CD4-positive, alpha-beta T cell treated with Interleukin-1 beta for 1 hour (primary cell): Measurements from ENCODE around the gene NCMAP.
A peak's percentile ranks its signal among the peaks of the same experiment; 100 is the strongest.
"Not testable (repeated sequence)": the region's sequence is repeated elsewhere in the genome, so short reads cannot be mapped to it uniquely, and the experiment has no call there.

ENCODE experiments used
- DNase-seq, 2 donors: peaks; one replicate each; pipeline ENCODE4 v3.0.0-alpha.2; 2020 to 2022

Gene NCMAP

DNA sequence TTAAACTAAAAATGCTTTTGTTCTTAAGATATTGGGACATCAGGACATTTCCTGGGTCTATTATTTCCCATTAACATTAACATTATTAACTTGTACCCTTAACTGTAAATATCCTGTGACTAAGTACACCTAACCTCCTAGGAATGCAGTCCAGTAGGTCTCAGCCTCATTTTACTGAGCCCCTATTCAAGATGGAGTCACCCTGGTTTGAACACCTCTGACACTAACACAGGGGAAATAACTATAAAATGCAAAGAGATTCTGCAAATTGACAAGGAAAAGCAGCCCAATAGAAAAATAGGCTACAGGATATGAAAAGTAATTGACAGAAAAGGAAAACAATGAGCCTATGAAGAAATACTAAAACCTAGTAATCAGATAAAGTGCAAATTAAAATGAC lies 11.6 kb upstream of the NCMAP start:
- DNase-seq = no peak

DNA sequence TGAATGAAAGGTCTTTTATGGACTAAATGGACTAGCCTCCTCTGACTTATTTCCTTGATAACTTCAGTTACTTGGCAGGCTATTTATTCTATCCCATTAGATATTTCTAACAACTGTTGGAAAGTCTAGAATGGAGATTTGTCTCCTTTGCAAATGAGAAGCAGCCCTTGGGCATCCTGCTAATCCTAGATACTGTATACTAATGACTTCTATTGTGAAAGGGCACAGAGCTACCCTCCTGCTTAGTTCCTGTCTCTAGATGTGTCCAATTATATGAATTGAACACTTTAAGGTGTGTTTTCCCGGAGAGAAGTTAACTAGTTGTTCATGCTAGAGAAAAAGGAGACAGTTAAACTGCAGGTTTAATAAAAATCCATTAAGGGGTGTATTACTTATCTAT lies 10.2 kb upstream of the NCMAP start:
- no peak for DNase-seq

DNA sequence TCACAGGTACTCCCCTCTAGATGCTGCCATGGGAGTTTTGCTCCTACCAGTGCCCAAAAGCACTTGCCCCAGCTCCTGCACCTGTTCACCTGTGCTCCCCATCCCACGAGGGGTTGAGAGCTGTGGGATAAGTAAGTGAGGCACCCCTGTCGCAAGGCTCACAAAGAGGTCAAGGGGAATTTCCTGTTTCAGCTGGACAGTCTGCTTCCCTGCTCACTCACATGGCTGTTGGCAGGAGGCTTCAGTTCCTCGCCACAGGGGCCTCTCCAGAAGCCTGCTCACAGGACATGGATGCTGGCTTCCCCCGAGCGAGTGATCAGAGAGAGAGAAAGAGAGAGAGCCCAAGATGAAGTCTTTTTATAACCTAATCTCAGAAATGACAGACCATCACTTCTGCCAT lies 8.7 kb upstream of the NCMAP start:
- DNase-seq = no peak

- no peak for DNase-seq
Observed at GRCh38 chr1:24548070-24548469, 7.8 kb upstream of the NCMAP start.

- DNase-seq = not testable (repeated sequence)
Observed at GRCh38 chr1:24549210-24549609, 6.7 kb upstream of the NCMAP start.

DNA sequence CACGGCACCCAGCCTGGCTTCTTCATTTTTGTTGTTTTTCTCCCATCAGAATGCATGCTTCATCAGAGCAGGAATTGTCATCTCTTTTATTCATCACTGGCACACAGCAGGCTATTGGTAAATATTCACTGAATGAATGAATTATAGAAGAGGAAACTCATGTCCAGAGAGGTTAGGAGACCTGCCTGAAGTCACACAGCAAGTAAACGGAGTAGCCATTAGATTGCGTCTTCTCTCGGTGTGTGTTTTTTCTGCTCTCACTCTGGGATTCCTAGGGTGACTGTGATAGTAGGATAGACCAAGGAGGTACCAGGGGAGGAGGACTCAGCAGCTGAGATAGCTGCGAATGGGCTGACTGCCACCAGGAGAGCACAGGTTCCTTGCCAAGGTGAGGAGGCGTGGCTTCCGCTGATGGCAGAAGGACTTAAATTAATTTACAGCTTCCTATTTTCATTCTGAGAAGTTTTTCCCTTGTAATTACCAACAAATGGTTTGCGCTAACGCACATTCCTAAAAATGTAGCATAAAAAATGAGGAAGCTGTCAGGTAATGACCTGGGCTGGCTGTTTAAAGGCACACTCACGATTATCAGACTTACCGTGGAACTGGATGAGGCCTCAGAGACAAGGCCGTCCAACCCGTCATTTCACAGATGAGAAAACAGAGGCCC lies 4.5 kb upstream of the NCMAP start:
- no peak for DNase-seq

DNA sequence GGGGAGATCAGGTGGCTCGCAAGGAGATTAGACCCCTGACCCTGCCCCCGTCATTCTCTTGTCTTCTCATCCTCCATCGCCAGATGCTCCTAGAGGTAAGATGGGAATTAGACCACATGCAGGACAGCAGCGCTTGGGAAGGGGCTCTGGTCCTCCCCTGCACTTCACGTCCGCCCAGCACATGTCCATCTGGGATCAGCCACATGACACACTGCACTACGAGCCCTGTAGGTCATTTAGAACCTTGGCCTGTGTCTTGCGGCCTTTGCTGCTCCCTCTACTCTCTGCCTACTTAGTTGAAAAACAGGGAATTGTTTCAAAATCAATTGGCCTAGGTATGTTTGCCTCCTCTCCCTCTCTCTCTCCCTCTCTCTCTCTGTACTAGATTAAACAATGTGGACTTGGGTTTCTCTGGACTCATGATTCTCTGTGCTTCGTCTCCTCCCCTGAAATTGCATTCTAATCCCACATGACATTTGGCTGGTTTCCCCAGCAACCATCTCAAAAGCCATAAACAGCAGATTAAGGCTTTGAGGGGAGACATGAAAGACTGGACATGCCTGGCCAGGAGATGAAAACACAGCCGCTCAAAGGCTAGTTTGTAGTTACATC lies 3.8 kb upstream of the NCMAP start:
- DNase-seq = no peak

DNA sequence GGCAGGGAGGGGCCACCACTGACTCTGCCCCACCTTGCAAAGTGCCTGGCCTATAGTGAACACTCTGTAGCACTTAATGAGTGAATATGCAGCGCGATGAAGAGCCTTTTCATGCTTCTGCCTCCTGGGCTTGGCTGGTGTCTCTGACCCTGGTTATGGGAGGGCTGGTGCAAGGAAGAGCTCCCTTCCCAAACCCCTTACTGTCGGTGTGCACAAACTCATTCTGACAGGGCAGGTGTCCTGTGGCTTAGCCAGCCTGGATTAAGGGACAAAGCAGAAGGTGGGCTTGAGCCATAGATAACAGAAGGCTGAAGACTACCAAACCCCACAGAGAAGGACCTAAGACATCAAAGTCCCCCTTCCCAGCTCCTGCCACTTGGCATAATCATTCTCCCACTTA lies 2.0 kb upstream of the NCMAP start:
- no peak for DNase-seq

DNA sequence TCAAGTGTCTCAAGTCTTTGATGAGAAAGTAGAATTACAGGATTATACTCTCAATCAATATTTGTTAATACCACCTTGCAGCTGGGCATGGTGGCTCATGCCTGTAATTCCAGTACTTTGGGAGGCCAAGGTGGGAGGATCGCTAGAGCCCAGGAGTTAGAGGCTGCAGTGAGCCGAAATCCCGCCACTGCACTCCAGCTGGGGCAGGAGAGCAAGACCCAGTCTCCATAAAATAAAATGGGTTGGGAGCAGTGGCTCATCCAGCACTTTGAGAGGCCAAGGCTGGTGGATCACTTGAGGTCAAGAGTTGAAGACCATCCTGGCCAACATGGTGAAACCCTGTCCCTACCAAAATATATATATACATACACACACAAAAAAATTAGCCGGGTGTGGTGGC lies 1.2 kb upstream of the NCMAP start:
- DNase-seq = no peak

- no peak for DNase-seq
Observed at GRCh38 chr1:24556414-24556795, 518 bp downstream of the NCMAP start.

- no peak for DNase-seq
Observed at GRCh38 chr1:24557220-24557619, 1.3 kb downstream of the NCMAP start.

- no peak for DNase-seq
Observed at GRCh38 chr1:24557711-24558131, 1.8 kb downstream of the NCMAP start.

- no peak for DNase-seq
Observed at GRCh38 chr1:24558455-24558854, 2.6 kb downstream of the NCMAP start.

- no peak for DNase-seq
Observed at GRCh38 chr1:24558902-24559791, 3.3 kb downstream of the NCMAP start.

DNA sequence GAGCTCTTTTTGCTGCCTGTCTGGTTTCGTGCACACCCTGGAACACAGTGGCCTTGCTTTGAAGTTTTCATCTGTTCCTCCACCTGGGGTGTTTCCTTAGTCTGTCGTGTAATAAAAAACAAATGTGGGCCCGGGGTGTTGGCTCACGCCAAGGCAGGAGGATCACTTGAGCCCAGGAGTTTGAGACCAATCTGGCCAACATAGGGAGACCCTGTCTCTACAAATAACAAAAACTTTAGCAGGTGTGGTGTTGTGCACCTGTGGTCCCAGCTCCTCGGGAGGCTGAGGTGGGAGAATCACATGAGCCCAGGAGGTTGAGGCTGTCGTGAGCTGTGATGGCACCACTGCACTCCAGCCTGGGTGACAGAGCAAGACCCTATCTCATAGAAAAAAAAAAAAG lies 4.5 kb downstream of the NCMAP start:
- no peak for DNase-seq

DNA sequence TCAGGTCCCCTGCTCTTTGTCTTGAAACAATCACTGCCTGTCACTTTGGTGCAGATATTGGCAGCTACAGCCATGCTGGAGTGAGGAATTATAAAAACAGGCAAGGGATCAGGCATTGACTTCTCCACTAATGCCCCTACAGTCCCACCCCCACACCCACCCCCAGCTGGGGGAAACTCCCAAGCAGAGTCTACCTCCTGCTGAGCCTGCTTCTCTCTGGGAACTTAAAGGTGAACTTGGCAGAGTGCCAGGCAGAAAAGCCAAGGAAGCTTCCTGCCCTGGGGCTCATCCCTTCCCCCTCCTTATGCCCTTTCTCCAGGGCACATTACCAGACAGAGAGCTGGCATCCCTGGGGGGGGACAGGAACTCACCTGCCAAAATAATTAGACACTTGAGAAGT lies 6.7 kb downstream of the NCMAP start:
- DNase-seq = no peak

DNA sequence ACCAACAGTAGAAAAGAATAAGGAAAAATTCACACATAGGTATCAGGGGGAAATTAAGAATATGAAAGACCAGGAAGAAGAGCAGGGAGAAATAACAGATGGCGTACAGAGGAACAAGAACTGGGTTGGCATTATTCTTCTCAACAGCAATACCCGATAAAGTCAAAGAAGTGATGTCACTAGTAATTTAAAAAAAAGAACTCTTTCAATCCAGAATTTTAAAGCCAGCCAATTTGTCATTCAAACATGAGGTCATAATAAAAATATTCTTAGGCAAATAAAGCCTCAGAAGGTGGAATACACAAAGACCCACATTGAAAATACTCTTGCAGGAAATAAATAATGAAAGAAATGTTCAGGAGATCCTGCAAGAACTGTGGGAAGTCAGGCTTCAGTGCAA lies 8.8 kb downstream of the NCMAP start:
- no peak for DNase-seq

GRCh38 chr1:24566236-24566867 lies 10.5 kb downstream of the NCMAP start:
- DNase-seq = no peak

DNA sequence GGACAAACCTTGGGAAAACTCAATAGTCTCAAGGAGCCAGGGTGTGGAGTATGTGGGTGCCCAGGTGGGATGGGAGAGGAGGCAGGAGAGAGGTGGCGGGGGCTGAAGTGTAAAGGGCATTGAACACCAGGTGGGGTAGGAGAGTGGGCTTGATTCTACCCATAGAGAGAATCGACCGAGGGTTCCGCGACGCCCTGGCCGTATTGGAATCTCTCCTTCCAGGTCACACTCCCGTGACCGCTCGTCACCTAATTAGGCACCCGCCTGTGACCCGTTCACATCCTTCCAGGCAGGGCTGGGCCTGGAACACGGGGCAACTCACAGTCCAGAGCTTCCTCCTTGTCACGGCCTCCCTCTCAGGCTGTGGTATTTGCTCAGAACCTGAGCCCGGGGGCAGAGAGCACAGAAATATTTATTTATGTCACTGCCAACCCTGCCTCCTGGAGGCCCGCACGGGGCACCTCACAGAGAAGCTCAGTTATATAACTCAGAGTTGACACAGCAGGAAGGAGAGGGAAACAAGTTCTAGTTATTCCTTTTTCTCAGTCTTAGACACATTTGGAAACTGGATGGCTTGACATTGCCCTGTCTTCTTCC lies 12.0 kb downstream of the NCMAP start:
- DNase-seq = peak in 1 of 2 donors; percentile 27

DNA sequence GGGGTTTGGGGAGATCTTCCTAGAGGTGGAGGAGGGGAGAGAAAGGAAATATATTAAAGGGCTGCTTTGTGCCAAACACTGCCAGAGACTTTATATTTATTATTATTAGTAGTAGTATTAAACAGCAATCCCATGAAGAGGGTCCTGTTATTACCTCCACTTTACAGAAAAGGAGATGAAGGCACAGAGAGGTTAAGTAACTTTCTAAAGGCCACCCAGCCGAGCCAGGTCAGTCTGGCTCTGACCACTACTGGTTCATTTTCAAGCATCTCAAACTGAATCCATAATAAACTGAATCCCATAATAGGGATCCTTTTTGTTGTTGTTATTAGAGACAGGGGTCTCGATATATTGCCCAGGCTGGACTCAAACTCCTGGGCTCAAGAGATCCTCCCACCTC lies 12.6 kb downstream of the NCMAP start:
- no peak for DNase-seq

DNA sequence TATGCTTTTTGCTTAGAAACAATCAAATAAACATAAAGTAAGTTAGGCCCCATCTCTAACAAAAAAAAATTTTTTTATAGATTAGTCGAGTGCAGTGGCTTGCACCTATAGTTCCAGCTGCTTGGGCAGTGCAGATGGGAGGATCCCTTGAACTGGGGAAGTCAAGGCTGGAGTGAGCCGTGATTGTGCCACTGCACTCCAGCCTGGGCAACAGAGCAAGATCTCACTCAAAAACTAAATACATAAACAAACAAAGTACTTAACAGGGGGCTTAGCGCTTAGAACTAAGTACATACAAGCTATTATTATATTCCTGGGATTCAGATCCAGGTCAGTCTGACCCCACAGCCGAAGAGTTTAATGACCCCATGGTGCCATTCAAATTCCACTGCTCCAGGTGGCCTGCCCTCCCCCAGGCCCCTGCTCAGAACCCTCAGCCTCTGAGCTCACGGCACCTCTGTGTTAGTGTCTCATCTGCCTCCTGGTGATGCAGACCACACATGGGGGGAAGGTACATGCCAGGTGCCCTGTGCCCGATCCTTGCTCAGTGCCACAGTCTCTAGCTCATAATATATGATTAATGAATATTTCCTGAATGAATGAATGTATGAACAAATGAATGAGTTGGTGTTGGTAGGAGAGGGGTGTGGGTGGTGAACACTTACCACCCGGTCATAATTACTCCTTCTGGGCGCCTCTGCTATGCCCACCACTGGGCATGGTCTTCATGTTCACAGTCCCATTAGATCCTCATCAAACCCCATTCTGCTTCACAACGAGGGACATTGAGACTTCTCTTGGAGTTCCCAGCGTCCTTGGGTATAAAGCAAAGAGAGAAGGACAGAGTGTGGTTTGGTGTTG lies 14.6 kb downstream of the NCMAP start:
- no peak for DNase-seq

DNA sequence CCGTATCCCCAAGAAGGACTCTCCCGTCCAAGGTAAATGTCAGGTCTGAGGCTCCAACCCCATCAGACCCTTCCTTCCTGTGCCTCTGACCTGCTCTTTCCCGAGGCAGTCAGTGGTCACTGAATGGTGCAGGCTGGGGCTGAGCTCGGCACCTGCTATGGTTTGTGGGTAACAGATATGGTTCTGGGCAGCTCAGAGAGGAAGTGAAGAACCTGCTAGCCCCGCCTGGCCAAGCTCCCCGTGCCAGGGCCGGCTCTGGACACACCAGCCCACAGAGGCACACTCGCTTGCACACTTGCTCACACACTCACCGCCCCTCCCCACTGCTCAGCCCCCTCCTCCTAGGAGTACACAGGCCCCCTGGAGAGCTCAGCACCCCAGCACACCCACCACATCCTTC lies 16.4 kb downstream of the NCMAP start:
- DNase-seq = peak in 1 of 2 donors; percentile 6
